ENCODE results near the gene L3MBTL4. TPM values are rescaled to one million over a fixed set of nuclear protein-coding genes. Genes with fewer than 3 reads are reported as not detected.

The L3MBTL4 gene
- total RNA-seq, 1 experiment from 2014 or later = 1.4 TPM

DNA sequence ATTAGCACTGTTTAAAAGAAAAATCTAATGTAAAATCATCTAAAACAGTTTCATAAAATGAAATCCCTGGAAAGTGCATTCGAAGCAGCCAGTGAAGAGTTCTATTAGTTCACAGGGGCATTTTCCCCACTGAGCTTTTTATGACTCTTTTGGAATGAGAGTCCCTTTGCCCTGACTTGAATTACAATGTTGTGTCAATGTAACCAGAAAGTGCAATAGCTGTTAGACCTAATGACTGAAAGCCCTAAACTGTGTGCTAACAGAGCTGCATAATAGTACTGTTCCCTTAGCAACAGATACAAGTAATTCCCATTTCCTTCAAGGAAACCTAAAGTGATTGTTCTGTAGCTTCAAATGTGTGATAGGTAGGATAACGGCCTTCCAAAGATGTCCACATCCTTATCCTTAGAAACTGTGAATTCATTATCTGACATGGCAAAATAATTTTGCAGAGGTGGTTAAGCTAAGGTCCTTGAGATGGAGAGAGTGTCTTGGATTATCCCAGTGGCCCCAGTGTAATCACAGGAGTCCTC is 134.4 kb downstream of the L3MBTL4 start:
- ChIA-PET POLR2A (no interaction called here), CTCF (no interaction called here)
- TF ChIP-seq, protein P1, sequence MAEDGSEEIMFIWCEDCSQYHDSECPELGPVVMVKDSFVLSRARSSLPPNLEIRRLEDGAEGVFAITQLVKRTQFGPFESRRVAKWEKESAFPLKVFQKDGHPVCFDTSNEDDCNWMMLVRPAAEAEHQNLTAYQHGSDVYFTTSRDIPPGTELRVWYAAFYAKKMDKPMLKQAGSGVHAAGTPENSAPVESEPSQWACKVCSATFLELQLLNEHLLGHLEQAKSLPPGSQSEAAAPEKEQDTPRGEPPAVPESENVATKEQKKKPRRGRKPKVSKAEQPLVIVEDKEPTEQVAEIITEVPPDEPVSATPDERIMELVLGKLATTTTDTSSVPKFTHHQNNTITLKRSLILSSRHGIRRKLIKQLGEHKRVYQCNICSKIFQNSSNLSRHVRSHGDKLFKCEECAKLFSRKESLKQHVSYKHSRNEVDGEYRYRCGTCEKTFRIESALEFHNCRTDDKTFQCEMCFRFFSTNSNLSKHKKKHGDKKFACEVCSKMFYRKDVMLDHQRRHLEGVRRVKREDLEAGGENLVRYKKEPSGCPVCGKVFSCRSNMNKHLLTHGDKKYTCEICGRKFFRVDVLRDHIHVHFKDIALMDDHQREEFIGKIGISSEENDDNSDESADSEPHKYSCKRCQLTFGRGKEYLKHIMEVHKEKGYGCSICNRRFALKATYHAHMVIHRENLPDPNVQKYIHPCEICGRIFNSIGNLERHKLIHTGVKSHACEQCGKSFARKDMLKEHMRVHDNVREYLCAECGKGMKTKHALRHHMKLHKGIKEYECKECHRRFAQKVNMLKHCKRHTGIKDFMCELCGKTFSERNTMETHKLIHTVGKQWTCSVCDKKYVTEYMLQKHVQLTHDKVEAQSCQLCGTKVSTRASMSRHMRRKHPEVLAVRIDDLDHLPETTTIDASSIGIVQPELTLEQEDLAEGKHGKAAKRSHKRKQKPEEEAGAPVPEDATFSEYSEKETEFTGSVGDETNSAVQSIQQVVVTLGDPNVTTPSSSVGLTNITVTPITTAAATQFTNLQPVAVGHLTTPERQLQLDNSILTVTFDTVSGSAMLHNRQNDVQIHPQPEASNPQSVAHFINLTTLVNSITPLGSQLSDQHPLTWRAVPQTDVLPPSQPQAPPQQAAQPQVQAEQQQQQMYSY (CRISPR knock-in tag; IDR thresholded peaks at IDR 0.05) = no peak
- no peak for TF ChIP-seq ZNF138 (CRISPR knock-in tag; conservative IDR thresholded peaks at IDR 0.05)
- TF ChIP-seq, protein P2, sequence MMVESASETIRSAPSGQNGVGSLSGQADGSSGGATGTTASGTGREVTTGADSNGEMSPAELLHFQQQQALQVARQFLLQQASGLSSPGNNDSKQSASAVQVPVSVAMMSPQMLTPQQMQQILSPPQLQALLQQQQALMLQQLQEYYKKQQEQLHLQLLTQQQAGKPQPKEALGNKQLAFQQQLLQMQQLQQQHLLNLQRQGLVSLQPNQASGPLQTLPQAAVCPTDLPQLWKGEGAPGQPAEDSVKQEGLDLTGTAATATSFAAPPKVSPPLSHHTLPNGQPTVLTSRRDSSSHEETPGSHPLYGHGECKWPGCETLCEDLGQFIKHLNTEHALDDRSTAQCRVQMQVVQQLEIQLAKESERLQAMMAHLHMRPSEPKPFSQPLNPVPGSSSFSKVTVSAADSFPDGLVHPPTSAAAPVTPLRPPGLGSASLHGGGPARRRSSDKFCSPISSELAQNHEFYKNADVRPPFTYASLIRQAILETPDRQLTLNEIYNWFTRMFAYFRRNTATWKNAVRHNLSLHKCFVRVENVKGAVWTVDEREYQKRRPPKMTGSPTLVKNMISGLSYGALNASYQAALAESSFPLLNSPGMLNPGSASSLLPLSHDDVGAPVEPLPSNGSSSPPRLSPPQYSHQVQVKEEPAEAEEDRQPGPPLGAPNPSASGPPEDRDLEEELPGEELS (CRISPR knock-in tag; IDR thresholded peaks at IDR 0.05) = no peak
- TF ChIP-seq, protein P3, sequence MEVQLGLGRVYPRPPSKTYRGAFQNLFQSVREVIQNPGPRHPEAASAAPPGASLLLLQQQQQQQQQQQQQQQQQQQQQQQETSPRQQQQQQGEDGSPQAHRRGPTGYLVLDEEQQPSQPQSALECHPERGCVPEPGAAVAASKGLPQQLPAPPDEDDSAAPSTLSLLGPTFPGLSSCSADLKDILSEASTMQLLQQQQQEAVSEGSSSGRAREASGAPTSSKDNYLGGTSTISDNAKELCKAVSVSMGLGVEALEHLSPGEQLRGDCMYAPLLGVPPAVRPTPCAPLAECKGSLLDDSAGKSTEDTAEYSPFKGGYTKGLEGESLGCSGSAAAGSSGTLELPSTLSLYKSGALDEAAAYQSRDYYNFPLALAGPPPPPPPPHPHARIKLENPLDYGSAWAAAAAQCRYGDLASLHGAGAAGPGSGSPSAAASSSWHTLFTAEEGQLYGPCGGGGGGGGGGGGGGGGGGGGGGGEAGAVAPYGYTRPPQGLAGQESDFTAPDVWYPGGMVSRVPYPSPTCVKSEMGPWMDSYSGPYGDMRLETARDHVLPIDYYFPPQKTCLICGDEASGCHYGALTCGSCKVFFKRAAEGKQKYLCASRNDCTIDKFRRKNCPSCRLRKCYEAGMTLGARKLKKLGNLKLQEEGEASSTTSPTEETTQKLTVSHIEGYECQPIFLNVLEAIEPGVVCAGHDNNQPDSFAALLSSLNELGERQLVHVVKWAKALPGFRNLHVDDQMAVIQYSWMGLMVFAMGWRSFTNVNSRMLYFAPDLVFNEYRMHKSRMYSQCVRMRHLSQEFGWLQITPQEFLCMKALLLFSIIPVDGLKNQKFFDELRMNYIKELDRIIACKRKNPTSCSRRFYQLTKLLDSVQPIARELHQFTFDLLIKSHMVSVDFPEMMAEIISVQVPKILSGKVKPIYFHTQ (CRISPR knock-in tag; IDR thresholded peaks at IDR 0.05) = no peak
- no peak for TF ChIP-seq CREB1 (CRISPR knock-in tag; IDR thresholded peaks at IDR 0.05)
- no peak for TF ChIP-seq RELA (CRISPR knock-in tag; IDR thresholded peaks at IDR 0.05; ENCODE audit: borderline replicate concordance)
- no peak for TF ChIP-seq GRHL2 (CRISPR knock-in tag; IDR thresholded peaks at IDR 0.05; ENCODE audit: insufficient replicate concordance, severe bottlenecking)
- TF ChIP-seq, protein P4, sequence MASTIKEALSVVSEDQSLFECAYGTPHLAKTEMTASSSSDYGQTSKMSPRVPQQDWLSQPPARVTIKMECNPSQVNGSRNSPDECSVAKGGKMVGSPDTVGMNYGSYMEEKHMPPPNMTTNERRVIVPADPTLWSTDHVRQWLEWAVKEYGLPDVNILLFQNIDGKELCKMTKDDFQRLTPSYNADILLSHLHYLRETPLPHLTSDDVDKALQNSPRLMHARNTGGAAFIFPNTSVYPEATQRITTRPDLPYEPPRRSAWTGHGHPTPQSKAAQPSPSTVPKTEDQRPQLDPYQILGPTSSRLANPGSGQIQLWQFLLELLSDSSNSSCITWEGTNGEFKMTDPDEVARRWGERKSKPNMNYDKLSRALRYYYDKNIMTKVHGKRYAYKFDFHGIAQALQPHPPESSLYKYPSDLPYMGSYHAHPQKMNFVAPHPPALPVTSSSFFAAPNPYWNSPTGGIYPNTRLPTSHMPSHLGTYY (CRISPR knock-in tag; IDR thresholded peaks at IDR 0.05) = no peak
- TF ChIP-seq ZNF317 (CRISPR knock-in tag; IDR thresholded peaks at IDR 0.05; ENCODE audit: borderline replicate concordance, low read depth) = no peak
- no peak for TF ChIP-seq SMAD4 (CRISPR knock-in tag; IDR thresholded peaks at IDR 0.05)
- TF ChIP-seq ATF1 (CRISPR knock-in tag; IDR thresholded peaks at IDR 0.05) = no peak
- TF ChIP-seq SMAD3 (CRISPR knock-in tag; IDR thresholded peaks at IDR 0.05; ENCODE audit: borderline replicate concordance) = no peak
- TF ChIP-seq FOXP1 (CRISPR knock-in tag; IDR thresholded peaks at IDR 0.05; ENCODE audit: borderline replicate concordance) = no peak
- TF ChIP-seq, protein P5, sequence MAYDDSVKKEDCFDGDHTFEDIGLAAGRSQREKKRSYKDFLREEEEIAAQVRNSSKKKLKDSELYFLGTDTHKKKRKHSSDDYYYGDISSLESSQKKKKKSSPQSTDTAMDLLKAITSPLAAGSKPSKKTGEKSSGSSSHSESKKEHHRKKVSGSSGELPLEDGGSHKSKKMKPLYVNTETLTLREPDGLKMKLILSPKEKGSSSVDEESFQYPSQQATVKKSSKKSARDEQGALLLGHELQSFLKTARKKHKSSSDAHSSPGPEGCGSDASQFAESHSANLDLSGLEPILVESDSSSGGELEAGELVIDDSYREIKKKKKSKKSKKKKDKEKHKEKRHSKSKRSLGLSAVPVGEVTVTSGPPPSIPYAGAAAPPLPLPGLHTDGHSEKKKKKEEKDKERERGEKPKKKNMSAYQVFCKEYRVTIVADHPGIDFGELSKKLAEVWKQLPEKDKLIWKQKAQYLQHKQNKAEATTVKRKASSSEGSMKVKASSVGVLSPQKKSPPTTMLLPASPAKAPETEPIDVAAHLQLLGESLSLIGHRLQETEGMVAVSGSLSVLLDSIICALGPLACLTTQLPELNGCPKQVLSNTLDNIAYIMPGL (CRISPR knock-in tag; IDR thresholded peaks at IDR 0.05) = no peak
- TF ChIP-seq ETV6 (CRISPR knock-in tag; IDR thresholded peaks at IDR 0.05) = no peak
- TF ChIP-seq, protein P6, sequence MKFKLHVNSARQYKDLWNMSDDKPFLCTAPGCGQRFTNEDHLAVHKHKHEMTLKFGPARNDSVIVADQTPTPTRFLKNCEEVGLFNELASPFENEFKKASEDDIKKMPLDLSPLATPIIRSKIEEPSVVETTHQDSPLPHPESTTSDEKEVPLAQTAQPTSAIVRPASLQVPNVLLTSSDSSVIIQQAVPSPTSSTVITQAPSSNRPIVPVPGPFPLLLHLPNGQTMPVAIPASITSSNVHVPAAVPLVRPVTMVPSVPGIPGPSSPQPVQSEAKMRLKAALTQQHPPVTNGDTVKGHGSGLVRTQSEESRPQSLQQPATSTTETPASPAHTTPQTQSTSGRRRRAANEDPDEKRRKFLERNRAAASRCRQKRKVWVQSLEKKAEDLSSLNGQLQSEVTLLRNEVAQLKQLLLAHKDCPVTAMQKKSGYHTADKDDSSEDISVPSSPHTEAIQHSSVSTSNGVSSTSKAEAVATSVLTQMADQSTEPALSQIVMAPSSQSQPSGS (CRISPR knock-in tag; IDR thresholded peaks at IDR 0.05; ENCODE audit: borderline replicate concordance, low read depth) = no peak
- no peak overlapping the region for H3K27ac Mint-ChIP-seq
- no peak overlapping the region for H3K4me3 Mint-ChIP-seq
- DNase-seq (ENCODE audit: low spot score) = no peak
- no peaks in the 10 kb centered on the region; the same call in 1 of the 2 replicates for H3K27me3 Mint-ChIP-seq (ENCODE audit: low read depth)
- ATAC-seq = no peak
- no peaks in the 10 kb centered on the region for H3K36me3 Mint-ChIP-seq
- no peaks in the 10 kb centered on the region for H3K9me3 Mint-ChIP-seq
- H3K4me1 Mint-ChIP-seq = 0 out of 2 replicates have a peak, but pooled peaks cover 5% of the 10 kb centered on the region

All from WTC11 (cell line).